SK-N-MC (cell line): Measurements from ENCODE around the gene PHTF1.
"Not testable (repeated sequence)": the region's sequence is repeated elsewhere in the genome, so short reads cannot be mapped to it uniquely, and the experiment has no call there.

Source experiments
- DNase-seq: peaks from one replicate; pipeline ENCODE4 v3.0.0-alpha.2; 2011; ENCODE audit warnings: low read depth, low spot score
- H3K27ac ChIP-seq: fragments of 200-600 bp; sonication (generic); 2 replicates; pipeline ENCODE4 v1.5.1; 2016; ENCODE audit warnings: mixed run types
- H3K36me3 ChIP-seq: fragments of 200-600 bp; sonication (generic); 2 replicates; pipeline ENCODE4 v1.6.1; 2017; ENCODE audit warnings: antibody characterized with exemption, low read length, mixed read lengths; ENCODE audit not compliant: insufficient read depth
- H3K4me3 ChIP-seq: fragments of 200-600 bp; sonication (generic); 2 replicates; pipeline ENCODE4 v1.5.1; 2016
- H3K9ac ChIP-seq: fragments of 200-600 bp; sonication (generic); 2 replicates; pipeline ENCODE4 v1.8.0; 2017; ENCODE audit warnings: mixed run types, mixed read lengths; ENCODE audit not compliant: insufficient read length
- H3K9me3 ChIP-seq: fragments of 200-600 bp; sonication (generic); 2 replicates; pipeline ENCODE4 v1.6.1; 2017; ENCODE audit warnings: low read depth, mild to moderate bottlenecking, antibody characterized with exemption, low read length, moderate library complexity, mixed read lengths
- EZH2 ChIP-seq: fragments of 200-600 bp; sonication (generic); IDR thresholded peaks from one replicate; pipeline ENCODE4 v1.6.1; 2017; ENCODE audit warnings: antibody characterized with exemption
- FOXP2 ChIP-seq: optimal IDR thresholded peaks from 2 replicates; pipeline ENCODE3; 2011; ENCODE audit warnings: mild to moderate bottlenecking, moderate library complexity; ENCODE audit not compliant: insufficient read depth; ENCODE audit errors: extremely low read length, control extremely low read depth
- POLR2AphosphoS5 ChIP-seq: IDR thresholded peaks from 2 replicates; pipeline ENCODE4 v1.6.1; 2012; ENCODE audit warnings: mild to moderate bottlenecking, low read depth, low read length, borderline replicate concordance

The PHTF1 gene

DNA sequence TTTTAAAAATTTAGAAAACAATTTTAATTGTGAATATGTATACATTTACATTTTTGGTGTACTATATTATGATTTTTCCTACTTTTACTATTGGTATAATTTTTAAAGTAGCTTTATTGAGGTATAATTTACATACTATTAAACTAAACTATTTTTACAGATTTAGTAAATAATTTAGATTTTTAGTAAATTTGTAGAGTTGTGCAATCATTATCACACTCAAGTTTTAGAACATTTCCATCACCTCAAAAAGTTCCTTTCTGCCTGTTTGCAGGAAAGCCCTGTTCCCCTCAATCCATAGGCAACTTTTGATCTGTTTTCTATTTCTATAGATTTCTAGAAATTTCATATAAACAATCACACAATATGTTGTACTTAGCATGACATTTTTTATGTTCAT, 8.2 kb downstream of the PHTF1 start:
- H3K36me3 ChIP-seq = peaks cover 42% of the 10 kb centered on the region
- H3K4me3 ChIP-seq = no peak overlapping the region
- H3K9me3 ChIP-seq = no peaks in the 10 kb centered on the region
- TF ChIP-seq FOXP2 = no peak
- H3K9ac ChIP-seq = no peak overlapping the region
- no peak for DNase-seq
- no peak overlapping the region for H3K27ac ChIP-seq

DNA sequence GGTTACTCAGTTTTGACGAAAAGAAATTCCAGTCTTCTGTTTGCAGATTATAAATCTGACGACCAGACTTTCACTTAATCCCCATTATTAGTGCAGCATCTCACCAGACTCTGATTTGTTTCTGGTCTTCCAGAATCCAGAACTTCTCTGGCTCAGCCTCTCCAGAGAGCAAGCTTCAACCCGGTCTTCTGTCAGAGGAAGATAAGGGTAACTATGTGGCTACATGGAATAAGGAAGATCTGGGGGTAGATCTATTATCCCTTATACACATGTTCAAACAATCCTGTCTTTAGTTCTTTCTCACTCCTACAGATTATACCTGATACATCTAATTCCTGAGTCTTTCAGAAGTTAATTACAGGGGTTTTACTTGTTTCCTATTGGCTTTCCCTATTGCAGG, 9.9 kb downstream of the PHTF1 start:
- H3K9ac ChIP-seq = no peak overlapping the region
- no peak for DNase-seq
- no peak overlapping the region for H3K27ac ChIP-seq
- no peak for TF ChIP-seq EZH2
- TF ChIP-seq FOXP2 = no peak
- TF ChIP-seq POLR2AphosphoS5 = no peak
- H3K4me3 ChIP-seq = no peak overlapping the region
- no peaks in the 10 kb centered on the region for H3K9me3 ChIP-seq
- peaks cover 39% of the 10 kb centered on the region for H3K36me3 ChIP-seq

DNA sequence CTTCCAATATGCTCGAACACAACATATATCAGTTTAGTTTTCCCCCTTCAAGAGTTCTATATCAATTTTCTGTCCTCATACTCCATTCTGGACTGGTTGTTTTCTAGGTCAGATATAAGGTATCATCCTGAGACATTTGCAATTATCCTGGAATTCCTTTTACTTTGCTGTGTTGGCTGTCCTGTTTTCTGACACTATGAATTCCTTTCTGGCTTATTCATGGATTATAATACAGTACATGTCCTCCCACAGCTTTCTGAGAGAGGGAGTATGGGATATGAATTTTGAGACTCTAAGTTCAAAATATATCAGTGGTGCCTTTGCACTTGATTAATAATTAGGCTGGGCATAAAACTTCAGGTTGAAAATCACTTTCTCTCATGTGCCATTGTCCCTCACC, 11.9 kb downstream of the PHTF1 start:
- Histone ChIP-seq H3K27ac (no peak overlapping the region), H3K36me3 (peaks cover 25% of the 10 kb centered on the region), H3K9ac (no peak overlapping the region), H3K9me3 (no peaks in the 10 kb centered on the region), H3K4me3 (no peak overlapping the region)
- DNase-seq = no peak
- TF ChIP-seq POLR2AphosphoS5 = no peak
- no peak for TF ChIP-seq EZH2
- no peak for TF ChIP-seq FOXP2

DNA sequence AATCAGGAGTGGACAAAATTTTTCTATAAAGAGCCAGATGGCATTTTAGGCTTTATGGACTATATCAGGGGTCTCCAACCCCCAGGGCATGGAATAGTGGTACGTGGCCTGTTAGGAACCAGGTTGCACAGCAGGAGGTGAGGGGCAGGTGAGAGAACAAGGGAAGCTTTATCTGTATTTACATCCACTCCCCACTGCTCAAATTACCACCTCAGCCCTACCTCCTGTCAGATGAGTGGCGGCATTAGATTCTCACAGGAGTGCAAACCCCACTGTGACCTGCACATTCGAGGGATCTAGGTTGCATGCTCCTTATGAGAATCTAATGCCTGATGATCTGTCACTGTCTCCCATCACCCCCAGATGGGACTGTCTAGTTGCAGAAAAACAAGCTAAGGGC, 13.9 kb downstream of the PHTF1 start:
- H3K9ac ChIP-seq = no peak overlapping the region
- TF ChIP-seq EZH2 = no peak
- H3K27ac ChIP-seq = no peak overlapping the region
- no peak overlapping the region for H3K4me3 ChIP-seq
- H3K36me3 ChIP-seq = peaks cover 16% of the 10 kb centered on the region
- H3K9me3 ChIP-seq = no peaks in the 10 kb centered on the region
- no peak for DNase-seq

DNA sequence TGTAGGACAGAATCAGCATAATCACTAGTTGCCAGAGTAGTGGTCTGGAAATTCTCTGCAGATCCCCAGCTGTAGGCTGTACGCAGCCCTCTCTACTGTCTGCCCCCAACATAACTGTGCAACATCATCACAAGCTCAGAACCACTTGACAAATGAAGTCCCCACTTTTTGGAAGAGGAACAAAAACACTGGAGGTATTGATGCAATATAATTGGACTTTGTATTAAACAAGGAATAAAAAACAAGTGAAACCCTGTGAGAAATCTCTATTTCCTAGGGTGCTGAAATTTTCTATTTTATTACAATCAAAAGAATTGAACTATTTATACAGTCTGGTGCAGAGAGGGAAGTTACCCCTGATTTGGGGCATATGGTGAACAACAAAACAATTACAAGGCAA, 15.2 kb downstream of the PHTF1 start:
- DNase-seq = no peak
- Histone ChIP-seq H3K4me3 (no peak overlapping the region), H3K27ac (no peak overlapping the region), H3K9me3 (no peaks in the 10 kb centered on the region), H3K36me3 (peaks cover 12% of the 10 kb centered on the region), H3K9ac (no peak overlapping the region)
- TF ChIP-seq POLR2AphosphoS5 = no peak
- TF ChIP-seq FOXP2 = no peak
- no peak for TF ChIP-seq EZH2

DNA sequence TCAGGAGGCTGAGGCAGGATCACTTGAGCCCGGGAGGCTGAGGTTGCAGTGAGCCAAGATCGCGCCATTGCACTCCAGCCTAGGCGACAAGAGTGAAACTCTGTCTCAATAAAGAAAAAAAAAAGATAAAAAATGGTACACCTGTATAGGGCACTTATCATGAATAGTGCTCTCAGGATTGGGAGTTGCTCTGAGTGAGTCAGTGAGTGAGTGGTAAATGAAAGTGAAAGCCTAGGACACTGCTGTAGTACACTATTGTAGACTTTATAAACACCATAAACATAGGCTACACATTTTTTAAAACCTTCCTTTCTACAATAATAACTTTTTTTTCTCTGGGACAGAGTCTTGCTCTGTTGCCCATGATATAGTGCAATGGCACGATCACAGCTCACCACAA, 16.8 kb downstream of the PHTF1 start:
- no peak overlapping the region for H3K9ac ChIP-seq
- TF ChIP-seq EZH2 (no peak), POLR2AphosphoS5 (no peak), FOXP2 (no peak)

DNA sequence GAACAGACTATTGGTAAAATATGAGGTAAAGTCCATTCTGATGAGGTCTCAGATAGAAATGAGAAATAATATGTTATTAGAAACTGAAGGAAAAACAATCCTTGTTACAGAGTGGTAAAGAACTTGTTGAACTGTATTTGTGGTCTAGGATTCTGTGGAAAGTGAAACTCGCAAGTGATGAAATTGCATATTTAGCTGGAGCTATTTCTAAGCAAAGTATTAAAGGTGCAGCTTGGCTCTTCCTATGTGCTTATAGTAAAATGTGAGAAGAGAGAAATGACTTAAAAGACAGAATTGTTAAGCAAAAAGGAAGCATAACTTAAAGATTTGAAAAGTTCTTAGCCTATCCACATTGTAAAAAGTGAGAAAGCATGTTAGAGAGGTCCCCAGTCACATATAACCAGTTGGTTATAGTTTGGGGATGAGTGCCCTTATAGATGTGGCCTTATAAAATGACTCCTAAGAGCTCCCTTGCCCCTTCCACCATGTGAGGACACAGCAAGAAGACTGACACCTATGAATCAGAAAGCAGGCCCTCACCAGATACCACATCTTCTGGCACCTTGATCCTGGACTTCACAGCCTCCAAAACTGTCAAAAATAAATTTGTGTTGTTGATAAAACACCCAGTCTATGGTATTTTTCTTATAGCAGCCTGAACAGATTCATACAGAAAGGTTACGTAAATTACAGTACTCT, 24.8 kb downstream of the PHTF1 start:
- Histone ChIP-seq H3K27ac (no peak overlapping the region), H3K9ac (no peak overlapping the region), H3K36me3 (peaks cover 19% of the 10 kb centered on the region), H3K9me3 (no peaks in the 10 kb centered on the region), H3K4me3 (no peak overlapping the region)
- DNase-seq = no peak
- TF ChIP-seq EZH2 (no peak), FOXP2 (no peak), POLR2AphosphoS5 (no peak)

More for the DNA sequence above, 16.8 kb downstream of the PHTF1 start:
- Histone ChIP-seq H3K9me3 (no peaks in the 10 kb centered on the region), H3K27ac (no peak overlapping the region), H3K36me3 (peaks cover 11% of the 10 kb centered on the region), H3K4me3 (no peak overlapping the region)
- DNase-seq = no peak

DNA sequence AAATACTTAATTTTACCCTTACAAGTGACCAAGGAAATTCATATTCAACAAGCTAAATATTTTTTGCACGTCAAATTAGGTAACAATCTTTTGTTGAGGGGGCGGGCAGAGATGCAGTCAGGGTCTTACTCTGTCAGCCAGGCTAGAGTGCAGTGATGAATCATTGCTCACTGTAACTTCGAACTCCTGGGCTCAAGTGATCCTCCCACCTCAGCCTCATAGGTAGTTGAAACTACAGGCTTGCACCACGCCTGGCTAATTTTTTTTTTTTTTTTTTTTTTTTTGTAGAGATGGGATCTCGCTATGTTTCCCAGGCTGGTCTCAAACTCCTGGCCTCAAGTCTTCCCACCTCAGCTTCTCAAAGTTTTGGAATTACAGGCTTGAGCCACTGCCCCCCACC, 26.5 kb downstream of the PHTF1 start:
- no peak for TF ChIP-seq POLR2AphosphoS5
- no peak for TF ChIP-seq FOXP2
- no peak for TF ChIP-seq EZH2
- DNase-seq = no peak
- no peak overlapping the region for H3K27ac ChIP-seq
- no peaks in the 10 kb centered on the region for H3K9me3 ChIP-seq
- no peak overlapping the region for H3K4me3 ChIP-seq
- H3K9ac ChIP-seq = no peak overlapping the region
- peaks cover 19% of the 10 kb centered on the region for H3K36me3 ChIP-seq

DNA sequence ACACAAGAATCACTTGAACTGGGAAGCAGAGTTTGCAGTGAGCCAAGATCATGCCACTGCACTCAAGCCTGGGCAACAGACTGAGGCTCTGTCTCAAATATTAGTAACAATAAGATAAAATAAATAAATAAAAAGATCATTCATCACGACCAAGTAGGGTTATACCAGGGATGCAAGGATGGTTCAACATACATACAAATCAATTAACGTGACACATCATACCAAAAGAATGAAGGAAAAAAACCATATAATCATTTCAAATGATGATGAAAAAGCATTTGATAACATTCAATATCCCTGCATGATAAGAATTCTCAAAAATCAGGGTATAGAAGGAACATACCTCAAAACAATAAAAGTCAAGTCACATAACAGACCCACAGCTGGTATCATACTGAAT, 38.3 kb downstream of the PHTF1 start:
- H3K9ac ChIP-seq = no peak overlapping the region
- TF ChIP-seq EZH2 (no peak), FOXP2 (no peak)
- no peak overlapping the region for H3K27ac ChIP-seq
- no peak for DNase-seq
- H3K36me3 ChIP-seq = peaks cover 52% of the 10 kb centered on the region; the same call in 1 of the 2 replicates
- no peak overlapping the region for H3K4me3 ChIP-seq
- H3K9me3 ChIP-seq = peaks cover 5% of the 10 kb centered on the region; the same call in 1 of the 2 replicates

DNA sequence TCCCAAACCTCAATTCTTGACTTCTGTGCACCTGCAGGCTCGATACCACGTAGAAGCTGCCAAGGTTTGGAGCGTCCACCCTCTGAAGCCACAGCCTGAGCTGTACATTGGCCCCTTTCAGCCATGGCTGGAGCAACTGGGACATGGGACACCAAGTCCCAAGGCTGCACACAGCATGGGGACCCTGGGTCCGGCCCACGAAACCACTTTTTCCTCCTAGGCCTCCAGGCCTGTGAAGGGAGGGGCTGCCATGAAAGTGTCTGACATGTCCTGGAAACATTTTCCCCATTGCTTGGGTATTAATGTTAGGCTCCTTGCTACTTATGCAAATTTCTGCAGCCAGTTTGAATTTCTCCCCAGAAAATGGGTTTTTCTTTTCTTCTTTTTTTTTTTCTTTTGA, 40.7 kb downstream of the PHTF1 start:
- DNase-seq, H3K9ac ChIP-seq, H3K27ac ChIP-seq, H3K4me3 ChIP-seq, H3K9me3 ChIP-seq: not testable (repeated sequence)
- peaks cover 43% of the 10 kb centered on the region; the same call in 1 of the 2 replicates for H3K36me3 ChIP-seq

DNA sequence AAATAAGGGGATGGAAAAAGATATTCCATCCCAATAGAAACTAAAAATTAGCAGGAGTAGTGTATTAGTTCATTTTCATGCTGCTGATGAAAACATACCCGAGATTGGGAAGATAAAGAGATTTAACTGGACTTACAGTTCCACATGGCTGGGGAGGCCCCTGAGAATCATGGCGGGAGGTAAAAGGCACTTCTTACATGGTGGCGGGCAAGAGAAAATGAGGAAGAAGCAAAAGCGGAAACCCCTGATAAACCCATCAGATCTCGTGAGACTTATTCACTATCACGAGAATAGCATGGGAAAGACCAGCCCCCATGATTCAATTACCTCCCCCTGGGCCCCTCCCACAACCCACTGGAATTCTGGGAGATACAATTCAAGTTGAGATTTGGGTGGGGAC, 41.8 kb downstream of the PHTF1 start:
- peaks cover 38% of the 10 kb centered on the region; the same call in 1 of the 2 replicates for H3K36me3 ChIP-seq
- not testable (repeated sequence) for H3K4me3 ChIP-seq, H3K9me3 ChIP-seq, H3K27ac ChIP-seq, DNase-seq, H3K9ac ChIP-seq
